Measurements from ENCODE around the gene NSUN3. TPM values are rescaled to one million over a fixed set of nuclear protein-coding genes. Genes with fewer than 3 reads are reported as not detected.

NSUN3 gene
- total RNA-seq, 4 donors from 2014 or later = 1.4 to 2.5 (median 2.1) TPM

DNA sequence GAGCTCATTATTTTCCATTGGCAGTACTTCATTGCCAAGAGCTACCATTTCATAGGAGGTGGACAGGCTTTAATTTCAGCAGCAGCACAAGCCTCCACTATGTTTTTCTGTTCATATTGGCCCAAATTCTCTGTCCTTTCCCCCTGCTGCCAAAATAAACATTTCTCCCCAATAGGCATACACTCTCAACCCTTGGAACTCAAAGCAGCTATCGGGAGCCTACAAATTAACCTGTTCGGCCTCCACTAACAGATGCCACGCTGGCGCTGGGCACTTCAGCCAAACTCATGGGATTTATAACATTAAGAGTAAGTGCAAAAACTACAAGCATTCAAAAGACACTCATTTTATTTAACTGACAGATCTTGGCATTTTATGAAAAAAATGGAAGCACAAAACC lies 95.7 kb downstream of the NSUN3 start:
- intact Hi-C loops (cut with DNase I; ENCODE audit: low total_unique reads) (no loop called here), in situ Hi-C loops (cut with MboI; ENCODE audit: low sequenced_read_pairs in 4 of 4) (loop anchor here in 1 of 4 donors (25.0 kb wide), 1 partner anchor 104 kb away; no protein-coding TSS in a partner anchor)
- Histone ChIP-seq H3K4me3 (no peak overlapping the region), H3K27me3 (no peaks in the 10 kb centered on the region), H3K27ac (no peak overlapping the region), H3K4me1 (no peaks in the 10 kb centered on the region), H3K9me3 (no peaks in the 10 kb centered on the region), H3K36me3 (no peaks in the 10 kb centered on the region)
- DNase-seq = no peak
- TF ChIP-seq, protein P1, sequence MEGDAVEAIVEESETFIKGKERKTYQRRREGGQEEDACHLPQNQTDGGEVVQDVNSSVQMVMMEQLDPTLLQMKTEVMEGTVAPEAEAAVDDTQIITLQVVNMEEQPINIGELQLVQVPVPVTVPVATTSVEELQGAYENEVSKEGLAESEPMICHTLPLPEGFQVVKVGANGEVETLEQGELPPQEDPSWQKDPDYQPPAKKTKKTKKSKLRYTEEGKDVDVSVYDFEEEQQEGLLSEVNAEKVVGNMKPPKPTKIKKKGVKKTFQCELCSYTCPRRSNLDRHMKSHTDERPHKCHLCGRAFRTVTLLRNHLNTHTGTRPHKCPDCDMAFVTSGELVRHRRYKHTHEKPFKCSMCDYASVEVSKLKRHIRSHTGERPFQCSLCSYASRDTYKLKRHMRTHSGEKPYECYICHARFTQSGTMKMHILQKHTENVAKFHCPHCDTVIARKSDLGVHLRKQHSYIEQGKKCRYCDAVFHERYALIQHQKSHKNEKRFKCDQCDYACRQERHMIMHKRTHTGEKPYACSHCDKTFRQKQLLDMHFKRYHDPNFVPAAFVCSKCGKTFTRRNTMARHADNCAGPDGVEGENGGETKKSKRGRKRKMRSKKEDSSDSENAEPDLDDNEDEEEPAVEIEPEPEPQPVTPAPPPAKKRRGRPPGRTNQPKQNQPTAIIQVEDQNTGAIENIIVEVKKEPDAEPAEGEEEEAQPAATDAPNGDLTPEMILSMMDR (IDR thresholded peaks at IDR 0.05 in 4 of 5, conservative IDR thresholded peaks at IDR 0.05 in 1 of 5) = no peak
- no peak for TF ChIP-seq POLR2A (IDR thresholded peaks at IDR 0.05)
- no peak for ATAC-seq

DNA sequence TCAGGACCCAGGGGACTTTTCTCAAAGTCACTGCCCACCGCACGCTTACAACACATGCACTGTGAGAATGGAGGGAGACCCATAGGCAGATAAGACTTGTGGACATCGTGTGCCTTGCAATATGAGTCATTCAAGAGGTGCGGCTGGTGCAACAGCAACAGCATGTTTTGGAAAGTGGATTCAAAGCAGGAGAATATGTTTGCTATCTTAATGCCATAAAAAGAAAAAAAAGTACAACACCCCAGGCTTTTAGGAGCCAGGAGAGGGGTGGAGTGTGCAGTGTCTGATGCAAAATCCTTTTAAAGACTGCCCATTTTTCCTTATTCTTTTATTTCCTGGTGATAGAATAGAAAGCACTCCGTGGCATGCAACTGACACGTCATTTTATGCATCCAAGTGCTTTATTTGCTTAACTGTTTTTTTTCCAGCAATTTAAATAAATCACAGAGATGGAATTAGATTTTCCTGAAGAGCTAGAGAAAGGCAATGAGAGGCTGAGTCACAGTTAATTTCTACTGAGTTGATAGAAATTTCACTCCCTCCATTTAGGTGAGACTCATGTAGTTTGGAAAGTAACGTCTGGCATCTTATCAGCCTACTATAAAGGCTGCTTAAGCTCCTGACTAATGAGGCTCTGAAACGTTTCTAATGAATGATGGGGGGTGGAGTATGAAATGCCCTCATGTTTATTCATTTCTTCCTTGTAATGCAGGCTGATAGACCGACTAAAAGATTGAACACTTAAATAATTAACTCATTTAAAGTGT lies 96.4 kb downstream of the NSUN3 start:
- H3K36me3 ChIP-seq = no peaks in the 10 kb centered on the region
- no peak for TF ChIP-seq POLR2A (IDR thresholded peaks at IDR 0.05)
- TF ChIP-seq, protein P1 (IDR thresholded peaks at IDR 0.05 in 4 of 5, conservative IDR thresholded peaks at IDR 0.05 in 1 of 5) = no peak
- ATAC-seq (no peak), DNase-seq (no peak)
- intact Hi-C loops (cut with DNase I; ENCODE audit: low total_unique reads) = no loop called here
- H3K9me3 ChIP-seq = no peaks in the 10 kb centered on the region
- no peaks in the 10 kb centered on the region for H3K27me3 ChIP-seq
- in situ Hi-C loops (cut with MboI; ENCODE audit: low sequenced_read_pairs in 4 of 4) = loop anchor here in 1 of 4 donors (25.0 kb wide), 1 partner anchor 103 kb away; no protein-coding TSS in a partner anchor
- H3K4me3 ChIP-seq = no peak overlapping the region
- no peak overlapping the region for H3K27ac ChIP-seq
- no peaks in the 10 kb centered on the region for H3K4me1 ChIP-seq

DNA sequence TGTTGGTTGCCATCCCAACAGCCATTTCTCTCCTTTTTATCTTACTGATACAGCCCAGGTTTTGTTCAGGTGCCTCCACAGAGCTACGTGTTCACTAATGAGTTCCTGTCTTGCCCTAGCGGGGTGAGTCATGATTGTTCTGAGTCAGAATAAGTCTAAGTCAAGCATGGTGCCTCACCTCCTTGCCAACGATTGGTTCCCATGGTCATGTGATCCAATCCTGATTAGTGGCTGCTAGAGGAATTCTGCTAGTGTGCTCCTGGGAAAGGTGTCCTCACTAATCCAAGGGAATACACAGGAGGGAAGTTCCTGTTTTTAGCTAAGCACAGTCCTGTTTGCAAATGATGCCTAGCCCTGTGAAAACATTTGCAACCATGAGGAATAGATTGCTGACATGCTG lies 99.8 kb downstream of the NSUN3 start:
- no peak for TF ChIP-seq POLR2A (IDR thresholded peaks at IDR 0.05)
- TF ChIP-seq, protein P1 (IDR thresholded peaks at IDR 0.05 in 4 of 5, conservative IDR thresholded peaks at IDR 0.05 in 1 of 5) = no peak
- intact Hi-C loops (cut with DNase I; ENCODE audit: low total_unique reads) = no loop called here
- no peak overlapping the region for H3K4me3 ChIP-seq
- DNase-seq (no peak), ATAC-seq (no peak)
- no peaks in the 10 kb centered on the region for H3K9me3 ChIP-seq
- in situ Hi-C loops (cut with MboI; ENCODE audit: low sequenced_read_pairs in 4 of 4) = loop anchor here in 1 of 4 donors (25.0 kb wide), 1 partner anchor 100 kb away; no protein-coding TSS in a partner anchor
- H3K27me3 ChIP-seq = no peaks in the 10 kb centered on the region
- no peaks in the 10 kb centered on the region for H3K4me1 ChIP-seq
- no peaks in the 10 kb centered on the region for H3K36me3 ChIP-seq
- H3K27ac ChIP-seq = no peak overlapping the region

DNA sequence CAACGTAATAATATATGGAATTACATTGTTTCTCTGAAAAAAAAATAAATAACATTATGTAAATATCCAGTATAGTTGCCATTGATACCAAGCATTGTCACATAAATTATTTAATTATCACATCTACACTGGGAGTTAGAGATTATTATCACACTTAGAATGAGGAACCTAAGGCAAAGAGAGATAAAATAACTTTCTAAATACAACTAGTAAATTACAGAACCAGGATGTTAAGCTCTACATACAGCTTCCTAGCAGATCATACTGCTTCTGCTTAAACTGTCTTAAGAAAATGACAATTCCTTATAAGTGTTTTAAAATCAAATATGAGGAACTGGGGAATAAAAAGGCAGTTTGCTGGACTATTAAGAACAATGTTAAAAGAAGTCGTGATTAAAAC lies 104.5 kb downstream of the NSUN3 start:
- no peaks in the 10 kb centered on the region for H3K9me3 ChIP-seq
- H3K36me3 ChIP-seq = no peaks in the 10 kb centered on the region
- intact Hi-C loops (cut with DNase I; ENCODE audit: low total_unique reads) (no loop called here), in situ Hi-C loops (cut with MboI; ENCODE audit: low sequenced_read_pairs in 4 of 4) (loop anchor here in 1 of 4 donors (25.0 kb wide), 1 partner anchor 95 kb away; no protein-coding TSS in a partner anchor)
- no peak for ATAC-seq
- TF ChIP-seq, protein P1 (IDR thresholded peaks at IDR 0.05 in 4 of 5, conservative IDR thresholded peaks at IDR 0.05 in 1 of 5) = no peak
- TF ChIP-seq POLR2A (IDR thresholded peaks at IDR 0.05) = no peak
- no peak for DNase-seq
- H3K27ac ChIP-seq = no peak overlapping the region
- H3K4me1 ChIP-seq = no peaks in the 10 kb centered on the region
- H3K27me3 ChIP-seq = no peaks in the 10 kb centered on the region
- H3K4me3 ChIP-seq = no peak overlapping the region
